ENCODE results near the gene CALD1.

CALD1 gene

DNA sequence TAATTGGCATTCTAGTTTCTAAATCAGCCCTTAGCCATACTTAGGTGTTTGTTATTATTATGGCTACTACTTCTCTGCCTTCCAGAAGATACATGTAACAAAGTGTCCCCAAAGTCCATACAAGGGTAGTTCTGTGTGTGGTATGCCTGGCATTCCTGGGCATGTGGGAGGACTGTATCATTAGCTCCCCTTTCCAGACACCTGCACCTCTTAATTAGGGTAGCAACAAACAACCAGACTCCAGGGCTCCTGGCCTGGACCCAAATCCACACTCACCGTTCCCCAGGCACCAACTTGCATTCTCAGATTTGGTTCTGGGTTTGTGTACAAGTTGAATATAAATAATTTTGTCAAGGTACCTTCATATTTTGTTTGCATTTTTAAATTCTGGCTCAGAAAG, 15.5 kb upstream of the CALD1 start:
- DNase-seq, result no peak

DNA sequence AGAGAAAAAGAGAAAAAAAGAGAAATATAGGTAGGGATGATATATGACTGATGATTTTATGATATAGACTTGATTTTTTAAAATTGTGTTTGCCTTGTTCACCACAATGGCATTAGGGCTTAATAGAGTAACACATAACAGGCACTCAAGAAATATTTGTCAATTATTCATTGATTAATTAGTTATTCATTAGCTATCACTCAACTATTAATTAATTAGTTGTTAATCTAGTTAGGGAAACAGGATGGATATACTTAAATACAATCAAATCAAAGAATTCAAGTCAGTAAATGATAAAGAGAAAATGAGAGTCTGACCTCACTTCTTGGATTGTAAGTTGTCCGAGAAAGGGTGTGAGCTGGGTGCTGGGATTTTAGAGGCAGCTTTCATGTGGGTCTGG, 15.1 kb upstream of the CALD1 start:
- no peak for DNase-seq

DNA sequence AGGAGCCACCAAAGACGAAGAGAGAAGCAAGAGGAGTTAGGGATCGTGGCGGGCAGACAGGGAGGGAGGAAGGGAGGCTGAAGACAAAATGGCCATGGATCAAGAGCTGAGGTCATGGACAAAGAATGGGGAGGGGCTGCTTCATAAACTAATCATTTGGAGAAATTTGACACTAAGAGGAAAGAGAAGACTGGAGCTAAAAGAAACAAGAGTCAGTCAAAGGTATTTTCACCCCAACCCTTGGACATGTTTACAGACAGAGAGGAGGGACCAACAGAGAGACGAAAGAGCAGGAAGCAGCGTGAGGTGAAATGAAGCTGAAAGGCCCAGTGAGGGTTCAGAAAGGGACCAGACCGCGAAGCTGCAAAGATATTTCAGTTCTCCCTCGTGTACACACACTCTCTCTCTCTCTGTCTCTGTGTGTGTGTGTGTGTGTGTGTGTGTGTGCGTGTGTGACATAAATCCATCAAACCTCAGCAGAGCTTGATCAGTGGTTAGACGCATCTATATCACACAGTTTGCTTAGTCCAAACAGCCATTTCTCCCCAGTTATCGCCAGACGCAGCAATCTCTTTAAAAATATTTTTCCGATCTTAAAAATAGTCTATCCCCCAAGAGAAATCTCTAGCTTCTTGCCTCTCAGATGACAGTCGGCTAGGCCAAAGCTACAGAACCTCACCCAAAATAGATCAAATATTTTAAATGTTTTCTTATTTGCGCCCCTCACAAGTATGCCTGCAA, 12.5 kb upstream of the CALD1 start:
- peak; percentile 35 for DNase-seq

DNA sequence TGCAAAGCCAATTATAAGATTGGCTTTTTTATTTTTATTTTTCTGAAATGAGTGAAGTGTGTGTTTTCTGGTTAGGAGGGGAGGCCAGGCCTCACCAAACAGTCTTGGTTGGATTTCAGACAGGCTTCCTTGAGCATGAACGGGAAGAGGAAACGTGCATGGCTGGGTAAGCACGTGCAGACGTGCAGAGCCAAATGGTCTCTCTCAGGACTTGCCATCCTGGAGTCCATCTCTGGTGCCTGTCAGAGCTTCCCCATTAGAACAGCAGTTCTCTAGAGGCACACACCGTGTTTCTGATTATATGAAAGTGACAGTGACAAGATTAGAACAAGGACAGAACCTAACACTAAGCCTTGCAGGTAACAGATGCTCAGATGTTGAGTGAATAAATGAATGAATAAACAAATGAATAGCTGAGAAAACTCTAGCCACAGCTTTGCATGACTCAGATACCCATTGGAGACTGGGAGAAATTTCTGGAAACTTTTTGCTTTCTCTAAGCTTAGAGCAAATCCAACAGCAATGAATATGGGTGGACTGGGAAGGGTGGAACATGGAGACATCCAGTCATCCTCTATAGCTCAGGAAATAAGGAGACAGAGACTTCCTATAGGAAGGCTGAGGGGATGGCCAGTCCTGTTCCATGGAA, 11.8 kb upstream of the CALD1 start:
- DNase-seq, result peak; percentile 6

DNA sequence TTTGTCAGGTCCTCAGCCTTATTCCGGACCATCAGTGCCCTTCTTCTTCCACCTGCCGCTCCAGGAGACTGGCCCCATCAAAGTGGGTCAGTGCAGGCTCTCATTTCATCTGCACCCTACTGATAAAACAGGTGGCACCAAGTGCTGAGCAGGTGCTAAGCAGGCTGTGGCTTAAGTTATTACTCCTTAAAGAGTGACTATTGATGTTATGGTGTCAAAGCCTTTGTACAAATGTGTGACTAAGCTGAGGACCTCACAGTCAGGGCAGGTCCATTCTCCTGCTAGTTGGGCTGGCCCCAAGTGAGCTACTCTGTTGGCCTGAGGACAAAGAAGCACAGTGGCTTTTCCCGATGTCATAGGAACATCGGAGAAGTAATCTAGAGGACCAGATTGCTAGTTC, 11.2 kb upstream of the CALD1 start:
- DNase-seq, result no peak

DNA sequence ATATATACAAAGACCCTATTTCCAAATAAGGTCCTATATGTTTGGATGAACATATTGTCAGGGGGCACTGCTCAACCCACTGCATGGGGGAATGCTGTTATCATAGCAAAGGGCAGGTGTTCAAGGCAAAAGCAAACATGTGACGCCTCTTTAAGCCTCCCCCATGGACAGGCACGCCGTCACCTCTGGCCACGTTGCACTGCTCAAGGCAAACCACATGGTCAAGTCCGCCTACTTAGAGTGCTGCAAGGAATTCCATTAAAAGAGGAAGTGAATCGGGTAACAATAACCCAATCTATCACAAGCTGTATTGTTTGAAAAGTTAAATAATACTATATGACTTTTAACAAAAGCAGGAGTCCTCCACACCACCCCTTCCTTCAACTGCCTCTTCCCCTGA, 8.8 kb upstream of the CALD1 start:
- no peak for DNase-seq

DNA sequence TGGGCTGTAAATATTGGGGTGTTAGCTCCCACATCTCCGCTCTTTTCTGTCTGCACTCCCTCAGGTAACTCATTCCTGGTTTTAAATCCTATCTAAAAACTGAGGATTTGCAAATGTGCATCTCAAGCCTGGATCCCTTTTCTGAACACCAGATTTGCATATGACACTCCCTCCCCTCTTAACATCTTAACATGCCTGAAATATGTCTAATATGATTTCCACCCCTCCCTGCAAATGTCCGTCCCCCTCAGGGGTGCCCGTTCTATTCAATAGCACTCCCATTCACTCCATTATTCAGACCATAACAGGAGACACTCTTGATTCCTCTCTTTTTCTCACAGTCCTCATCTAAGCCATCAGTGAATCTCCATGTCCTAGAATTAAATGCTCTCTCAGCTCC, 8.3 kb upstream of the CALD1 start:
- DNase-seq, result no peak

DNA sequence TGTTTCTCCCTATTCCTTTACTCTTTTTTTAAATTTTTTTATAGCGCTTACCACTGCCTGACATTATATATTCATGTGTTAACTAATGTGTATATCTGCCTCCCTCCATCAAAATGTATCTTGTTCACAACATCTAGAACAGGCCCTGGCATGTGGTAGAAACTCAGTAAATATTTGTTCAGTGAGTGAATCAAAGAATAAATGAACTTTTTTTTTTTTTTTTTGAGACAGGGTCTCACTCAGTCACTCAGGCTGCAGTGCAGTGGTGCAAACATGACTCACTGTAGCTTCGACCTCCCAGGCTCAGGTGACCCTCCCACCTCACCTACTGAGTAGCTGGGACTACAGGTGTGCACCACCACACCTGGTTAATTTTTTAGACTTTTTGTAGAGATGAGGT, 7.5 kb upstream of the CALD1 start:
- no peak for DNase-seq

DNA sequence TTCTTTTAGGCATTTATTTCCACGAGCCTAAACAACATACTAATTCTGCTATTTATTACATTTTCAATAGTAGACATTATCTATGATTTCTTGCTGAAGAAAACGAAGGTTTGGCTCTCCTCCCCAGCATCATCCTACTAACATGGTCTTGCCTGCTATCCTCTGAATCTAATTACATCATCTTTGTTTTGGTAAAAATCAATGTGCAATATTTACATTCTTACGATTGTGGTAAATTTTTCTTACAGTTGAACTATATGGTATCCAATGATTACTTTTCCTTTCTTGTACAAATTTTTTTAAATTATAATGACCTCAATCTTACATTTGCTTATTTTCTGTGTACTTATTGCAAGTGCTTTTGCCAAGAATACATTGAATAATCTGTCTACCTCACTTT, 7.0 kb upstream of the CALD1 start:
- no peak for DNase-seq

DNA sequence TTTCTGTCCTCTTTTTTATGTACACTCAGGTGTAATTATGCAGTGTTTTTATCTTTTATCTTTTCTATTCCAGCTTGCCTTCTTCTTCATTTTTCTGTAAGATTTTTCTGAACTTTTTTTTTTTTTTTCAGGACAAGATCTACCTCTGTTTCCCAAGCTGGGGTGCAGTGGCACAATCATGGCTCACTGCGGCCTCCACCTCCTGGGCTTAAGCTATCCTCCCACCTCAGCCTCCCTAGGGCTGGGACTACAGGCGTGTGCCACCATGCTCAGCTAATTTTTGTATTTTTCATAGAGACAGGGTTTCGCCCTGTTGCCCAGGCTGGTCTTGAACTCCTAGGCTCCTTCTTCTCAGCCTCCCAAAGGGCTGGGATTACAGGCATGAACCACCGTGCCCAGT, 6.3 kb upstream of the CALD1 start:
- no peak for DNase-seq

DNA sequence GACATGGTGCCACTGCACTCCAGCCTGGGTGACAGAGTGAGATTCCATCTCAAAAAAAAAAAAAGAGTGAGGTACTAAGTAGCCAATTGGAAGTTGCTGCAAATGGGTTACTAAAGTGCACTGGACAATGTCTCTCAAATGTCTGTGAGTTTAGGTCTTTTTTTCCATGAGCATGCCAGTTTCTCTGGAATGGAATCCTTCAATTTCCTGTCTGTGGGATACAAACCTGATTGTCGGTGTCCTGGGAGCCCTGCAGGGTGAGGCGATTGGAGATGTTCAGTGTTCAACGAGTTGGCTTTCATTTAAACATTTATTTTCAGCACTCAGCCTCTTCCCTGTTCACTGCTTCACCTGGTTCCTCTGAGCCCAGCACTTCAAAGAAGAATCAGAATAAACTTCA, 5.3 kb upstream of the CALD1 start:
- DNase-seq, result no peak

DNA sequence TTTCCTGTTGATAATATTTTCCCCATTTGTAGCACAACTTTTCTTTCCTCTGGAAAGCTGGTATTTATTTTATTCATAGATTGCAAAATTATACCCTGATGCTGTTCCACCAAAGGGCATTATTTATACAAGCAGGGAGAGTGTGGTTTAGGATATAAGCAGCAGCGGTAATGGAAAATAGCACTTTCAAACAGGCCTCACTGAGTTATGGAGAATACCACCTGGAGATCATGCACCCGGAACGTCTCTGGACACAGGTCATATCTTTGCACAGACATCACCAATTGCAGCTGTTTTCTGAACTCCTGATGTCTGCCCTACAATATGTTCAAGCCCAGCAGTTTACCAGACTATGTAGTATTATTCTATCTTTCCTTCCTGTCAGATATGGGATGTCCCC, 2.0 kb upstream of the CALD1 start:
- DNase-seq, result no peak

DNA sequence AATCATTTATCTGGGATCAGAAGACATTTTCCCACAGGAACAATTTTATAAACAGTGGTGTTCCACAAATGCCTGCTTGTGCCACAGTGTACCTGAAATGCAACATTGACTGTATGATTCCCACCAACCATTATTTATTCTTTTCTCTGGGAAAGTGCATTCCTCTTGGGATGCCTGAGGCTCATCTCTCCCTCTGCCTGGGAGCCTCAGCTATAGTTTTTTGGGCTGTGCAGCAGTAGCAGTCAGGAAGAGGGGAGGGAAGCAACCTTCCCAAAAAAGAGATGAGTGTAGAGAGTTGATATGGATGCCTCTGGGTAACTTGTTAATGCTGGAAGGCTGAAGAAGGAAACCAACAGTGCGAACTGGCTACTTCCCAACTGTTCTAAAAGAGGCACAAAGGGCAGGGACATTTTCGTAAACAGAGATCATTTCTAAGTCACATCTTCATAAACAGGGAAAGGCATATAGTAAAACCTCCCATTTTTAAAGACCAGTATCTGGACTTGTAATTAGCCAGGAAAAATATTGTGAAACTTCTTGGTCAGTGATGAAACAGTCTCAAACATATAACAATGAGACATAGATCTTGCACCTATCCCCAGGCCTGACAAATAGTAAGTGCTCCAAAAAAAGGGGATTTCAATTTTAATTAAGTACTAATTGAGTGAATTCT, 1.4 kb upstream of the CALD1 start:
- no peak for DNase-seq

DNA sequence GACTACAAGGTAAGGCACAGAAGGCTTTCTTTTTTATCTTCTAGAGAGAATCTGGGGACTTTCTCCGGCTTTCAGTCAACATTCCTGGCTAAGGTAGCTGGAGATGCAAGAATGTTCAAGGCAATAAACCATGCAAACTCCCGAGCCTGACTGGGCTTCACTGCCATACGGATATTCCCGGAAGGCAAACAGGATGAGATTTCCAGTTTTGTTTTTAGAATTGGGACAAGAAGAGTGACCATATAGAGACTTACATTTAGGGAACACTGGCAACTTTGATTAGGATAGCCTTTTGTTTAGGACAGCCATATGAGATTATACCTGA, 269 bp downstream of the CALD1 start:
- no peak for DNase-seq

DNA sequence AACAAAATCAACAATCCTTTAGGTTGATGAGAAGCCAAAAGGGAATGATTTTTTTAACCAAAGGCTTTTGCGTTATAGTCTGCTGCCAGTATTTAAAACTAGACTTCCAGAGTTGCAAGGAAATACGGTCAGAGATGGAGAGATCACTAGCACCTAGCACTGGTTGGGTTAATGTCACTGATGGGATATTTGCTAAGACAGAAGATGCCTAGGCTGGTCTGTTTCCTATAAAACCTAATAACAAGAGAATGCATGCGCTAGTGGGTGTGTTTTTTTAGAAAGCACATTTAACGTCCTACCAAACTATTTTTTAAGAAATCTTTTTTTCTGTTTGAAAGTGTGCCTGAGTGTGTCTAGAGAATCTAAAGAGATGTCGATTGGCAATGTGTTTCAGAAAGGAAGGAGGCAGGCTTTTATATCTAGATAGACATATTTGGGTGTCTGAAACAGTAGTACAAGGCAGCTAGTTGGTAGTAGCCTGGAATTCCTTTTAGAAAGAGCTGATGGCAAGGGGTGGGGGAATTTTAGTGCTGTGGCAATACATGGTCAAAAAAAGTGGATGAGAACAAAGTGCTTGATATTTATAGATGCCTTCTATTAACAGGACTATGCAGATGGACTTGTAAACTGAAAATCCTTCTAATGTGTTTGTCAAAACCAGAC, 863 bp downstream of the CALD1 start:
- DNase-seq, result no peak

DNA sequence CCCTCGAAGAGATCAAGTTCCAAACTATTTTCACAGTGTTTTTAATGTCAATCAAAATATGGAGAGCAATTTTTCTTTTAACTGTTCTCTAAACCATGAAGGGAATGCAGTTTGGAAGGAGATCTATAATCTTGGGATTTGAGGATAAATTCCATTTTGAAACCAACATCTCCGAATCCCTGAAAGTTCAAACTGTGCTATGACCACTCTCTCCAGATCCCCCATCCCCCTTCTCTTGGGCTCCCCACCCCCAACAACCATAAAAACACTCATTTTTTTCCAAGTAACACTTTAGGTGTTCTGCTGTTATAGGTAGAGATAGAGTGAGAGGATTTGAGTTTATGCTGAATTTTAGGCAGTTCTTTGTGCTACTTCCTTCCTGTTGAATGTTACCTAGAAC, 1.7 kb downstream of the CALD1 start:
- no peak for DNase-seq

DNA sequence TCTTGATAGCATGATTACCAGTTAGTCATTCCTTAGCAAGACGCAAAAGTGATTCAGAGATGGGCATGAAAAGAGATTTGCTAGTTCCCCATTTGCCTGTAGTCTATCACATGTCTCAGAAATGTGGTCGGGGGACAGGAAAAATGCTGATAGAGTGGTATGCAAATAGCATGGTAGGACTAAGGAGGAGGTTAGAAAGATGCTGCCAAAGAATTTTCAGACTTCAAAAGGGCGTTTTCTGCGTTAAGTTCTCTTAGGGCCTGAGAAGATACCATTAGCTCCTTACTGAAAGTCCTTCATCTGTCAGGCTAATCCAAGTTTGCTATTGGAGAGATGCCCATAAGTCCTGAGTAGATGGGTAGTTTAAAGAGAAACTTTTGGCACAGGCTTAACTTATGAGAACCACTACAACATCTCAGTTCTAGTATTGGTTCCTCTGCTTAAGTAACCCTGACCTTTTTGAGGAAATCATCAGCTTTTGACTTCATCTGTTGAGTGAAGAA, 2.7 kb downstream of the CALD1 start:
- no peak for DNase-seq

DNA sequence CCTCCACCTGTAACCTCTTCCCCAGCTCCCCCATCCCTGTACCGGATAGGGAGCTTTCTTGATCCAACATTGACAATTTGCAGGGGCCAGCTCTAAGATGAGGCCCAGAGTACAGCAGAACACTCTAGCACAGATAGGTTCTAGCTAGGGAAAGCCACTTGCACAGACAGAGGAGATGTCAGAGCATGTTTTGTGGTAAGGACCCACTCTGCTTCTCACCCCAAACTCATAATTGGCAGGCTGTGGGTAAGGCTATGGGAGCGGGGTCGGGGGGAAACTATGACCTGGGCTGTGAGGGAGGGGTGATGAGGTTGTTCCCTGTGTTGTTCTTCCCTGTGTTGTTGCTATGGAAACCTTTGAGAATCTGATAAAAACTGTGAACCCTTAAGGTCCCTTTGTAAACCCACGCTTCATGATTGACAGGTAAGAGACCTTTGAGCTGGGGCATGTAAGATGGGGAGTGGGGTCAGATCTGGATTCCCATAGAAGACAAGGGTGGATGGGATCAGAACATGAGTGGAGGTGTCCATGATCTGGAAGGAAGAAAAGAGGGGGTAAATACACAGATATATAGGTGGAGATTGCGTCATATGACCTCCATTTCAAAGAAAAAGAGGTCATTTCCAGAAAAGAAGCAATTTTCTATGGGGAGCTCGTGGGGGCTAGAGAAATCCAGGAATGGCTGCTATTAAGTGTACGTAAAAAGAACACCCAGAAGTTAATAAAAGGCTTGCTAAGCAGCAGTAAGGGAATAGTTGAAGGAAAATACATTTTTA, 4.0 kb downstream of the CALD1 start:
- no peak for DNase-seq

DNA sequence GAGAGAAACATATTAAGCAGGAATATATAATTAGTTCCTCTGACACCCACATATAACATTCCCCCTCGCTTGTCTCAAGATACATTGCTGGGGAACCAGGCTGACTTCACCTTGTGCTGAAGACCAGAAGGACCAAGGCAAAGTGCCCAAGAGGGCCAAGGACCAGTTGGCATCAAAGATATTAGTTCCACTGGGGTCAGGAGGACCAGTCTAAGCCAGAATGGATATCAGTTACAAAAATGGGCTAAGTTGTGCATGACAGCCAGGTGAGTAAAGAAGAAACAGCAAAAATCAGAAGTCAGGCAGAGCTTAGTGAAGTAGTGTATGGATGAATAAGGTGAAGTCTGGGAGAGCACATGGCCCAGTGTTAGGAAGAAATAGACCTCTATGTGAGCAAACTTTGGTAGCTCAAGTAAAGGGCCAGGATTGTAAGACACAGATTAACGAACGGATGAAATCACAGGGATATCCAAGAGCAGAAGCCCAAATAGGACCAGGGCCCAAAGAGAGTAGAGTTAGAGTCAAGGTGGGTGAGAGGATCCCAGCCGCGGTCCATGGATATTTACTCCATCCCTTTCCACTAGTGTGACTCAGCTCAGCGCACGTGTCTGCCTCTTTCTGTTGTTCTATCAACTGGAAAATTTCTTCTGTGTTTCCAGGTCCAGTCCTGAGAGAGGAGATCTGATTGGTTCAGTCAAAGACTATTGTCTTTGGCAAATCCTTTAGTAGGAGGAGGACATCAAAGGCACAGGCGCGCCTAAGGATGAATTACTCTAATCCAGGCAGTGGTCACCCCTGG, 5.0 kb downstream of the CALD1 start:
- no peak for DNase-seq

DNA sequence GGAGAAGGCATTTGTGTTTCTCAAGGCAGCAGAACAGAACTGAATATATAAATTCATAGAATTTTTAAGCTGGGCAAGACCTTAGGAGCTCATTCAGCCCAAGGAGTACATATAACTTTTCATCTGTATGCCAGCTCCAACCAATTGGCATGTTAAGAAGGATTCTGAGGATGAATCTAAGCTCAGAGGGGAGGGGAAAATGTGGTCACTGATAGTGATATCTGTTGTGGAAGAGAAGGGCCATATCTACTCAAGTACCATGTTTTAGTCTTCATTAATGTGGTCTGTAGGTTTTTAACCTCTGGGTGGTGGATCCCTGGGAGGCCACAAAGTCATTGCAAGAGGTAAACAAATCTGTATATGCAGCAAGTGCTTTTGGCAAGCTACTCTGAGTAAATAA, 6.4 kb downstream of the CALD1 start:
- no peak for DNase-seq

DNA sequence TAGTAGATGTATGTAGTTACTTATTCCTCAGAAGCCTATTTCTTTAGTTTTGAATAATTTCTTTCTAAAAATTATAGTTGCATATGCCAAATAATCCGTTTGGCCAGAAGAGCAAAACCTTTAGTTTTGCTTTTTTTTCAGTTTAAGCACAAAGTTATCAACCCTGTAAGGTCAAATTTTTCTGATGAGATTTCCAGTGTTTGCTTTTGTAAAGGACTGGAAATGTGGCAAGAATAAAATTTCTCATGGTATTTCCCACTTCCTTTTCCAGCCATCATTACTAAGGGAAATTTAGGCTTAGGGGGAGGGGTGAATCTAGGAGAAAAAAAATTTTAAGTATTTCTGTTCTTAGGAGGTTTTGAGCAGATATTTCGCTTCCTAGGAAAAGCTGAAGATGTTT, 7.6 kb downstream of the CALD1 start:
- no peak for DNase-seq

DNA sequence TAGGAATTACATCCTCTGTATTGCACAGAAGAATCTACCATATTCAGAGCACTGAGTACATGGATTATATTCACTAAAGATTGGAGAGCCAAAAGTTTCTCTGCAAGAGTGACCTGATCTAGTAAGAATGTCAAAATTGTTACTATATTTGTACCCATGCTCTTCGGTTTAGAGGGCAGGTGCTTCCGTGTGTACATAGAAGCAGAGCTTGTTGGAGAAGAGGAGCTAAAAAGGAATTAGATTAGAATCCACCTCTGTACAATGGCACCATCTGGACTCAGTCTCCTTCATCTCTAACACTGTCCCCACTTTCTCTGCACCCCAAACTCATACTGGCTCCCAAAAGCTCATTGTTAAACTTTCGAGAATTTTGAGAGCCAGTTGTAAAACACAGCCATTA, 8.3 kb downstream of the CALD1 start:
- no peak for DNase-seq
